WTC11 (cell line): ENCODE measurements around the gene RABGEF1. TPM values are rescaled to one million over a fixed set of nuclear protein-coding genes. Genes with fewer than 3 reads are reported as not detected.

Experiments used
- ATAC-seq: fragments of 200-7000 bp; cut with Tn5 transposase; 2 replicates; pipeline ENCODE4 v1.10.0; 2021; ENCODE audit warnings: mild to moderate bottlenecking, moderate library complexity
- CTCF ChIA-PET: fragments of 300-600 bp; sonication (Branson Sonifier 250); formaldehyde crosslinking; loops from one replicate; lab custom pipeline; 2021; ENCODE audit warnings: antibody characterized with exemption; lab: Charles Lee
- POLR2A ChIA-PET: fragments of 350-600 bp; sonication (Branson Sonifier 250); formaldehyde crosslinking; loops from one replicate; lab custom pipeline; 2021; ENCODE audit warnings: antibody characterized with exemption; lab: Charles Lee
- DNase-seq: peaks from one replicate; pipeline ENCODE4 v3.0.0; 2021; ENCODE audit warnings: low spot score
- H3K27ac Mint-ChIP-seq: 2 replicates; pipeline ENCODE4 v1.8.0; 2021; ENCODE audit warnings: mixed read lengths
- H3K27me3 Mint-ChIP-seq: 2 replicates; pipeline ENCODE4 v1.8.0; 2021; ENCODE audit warnings: low read depth, mild to moderate bottlenecking, moderate library complexity, mixed read lengths
- H3K36me3 Mint-ChIP-seq: 2 replicates; pipeline ENCODE4 v1.8.0; 2021; ENCODE audit warnings: mixed read lengths
- H3K4me1 Mint-ChIP-seq: 2 replicates; pipeline ENCODE4 v1.8.0; 2022; ENCODE audit warnings: mixed read lengths
- H3K4me3 Mint-ChIP-seq: 2 replicates; pipeline ENCODE4 v1.8.0; 2021; ENCODE audit warnings: mild to moderate bottlenecking, moderate library complexity, mixed read lengths
- H3K9me3 Mint-ChIP-seq: 2 replicates; pipeline ENCODE4 v1.8.0; 2021; ENCODE audit warnings: mixed read lengths
- ATF1 ChIP-seq: sonication (generic); formaldehyde crosslinking; IDR thresholded peaks from 2 replicates; pipeline ENCODE4 v1.8.1; 2023; ENCODE audit warnings: mild to moderate bottlenecking, moderate library complexity, missing genetic modification reagents
- TCF7 ChIP-seq: sonication (generic); formaldehyde crosslinking; IDR thresholded peaks from 2 replicates; pipeline ENCODE4 v1.8.0; 2022; ENCODE audit warnings: mild to moderate bottlenecking, low read depth, missing genetic modification reagents, moderate library complexity
- ZNF232 ChIP-seq: sonication (generic); formaldehyde crosslinking; IDR thresholded peaks from 2 replicates; pipeline ENCODE4 v1.8.0; 2022; ENCODE audit warnings: mild to moderate bottlenecking, missing genetic modification reagents
- total RNA-seq: library from RNA; stranded (reverse); gene quantifications from 3 replicates; pipeline ENCODE4 v1.2.3, GENCODE V29; 2021
- TF ChIP-seq, protein P1 (sequence below): sonication (generic); formaldehyde crosslinking; IDR thresholded peaks from 2 replicates; pipeline ENCODE4 v1.8.0; 2022; ENCODE audit warnings: mild to moderate bottlenecking, missing genetic modification reagents
- TF ChIP-seq, protein P2 (sequence below): sonication (generic); formaldehyde crosslinking; conservative IDR thresholded peaks from 2 replicates; pipeline ENCODE4 v1.8.1; 2023; ENCODE audit warnings: mild to moderate bottlenecking, low read depth, missing genetic modification reagents, moderate library complexity

Gene RABGEF1
- total RNA-seq, 1 experiment from 2014 or later, result 18.1 TPM

DNA sequence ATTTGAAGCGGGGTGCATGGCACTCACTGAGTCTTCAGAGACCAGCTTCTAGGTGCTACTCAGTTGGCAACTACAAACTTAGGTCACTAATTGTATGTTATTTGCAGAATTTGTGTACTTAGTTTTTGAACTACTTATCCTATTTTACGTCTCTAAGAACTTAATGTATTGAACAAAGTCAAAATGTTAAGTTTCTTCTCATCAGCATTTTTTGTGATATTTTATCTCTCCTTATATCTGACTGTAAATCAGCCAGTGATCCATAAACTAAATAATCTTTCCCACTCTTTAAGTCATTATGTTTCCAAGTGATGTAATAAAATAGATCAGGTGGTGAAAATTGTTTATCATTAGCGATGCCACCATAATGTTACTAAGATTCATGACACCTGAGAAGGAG lies 120.2 kb downstream of the RABGEF1 start:
- no peak for DNase-seq
- H3K36me3 Mint-ChIP-seq, result peaks cover 6% of the 10 kb centered on the region
- peaks cover 7% of the 10 kb centered on the region for H3K4me1 Mint-ChIP-seq
- TF ChIP-seq TCF7, result no peak
- no peak for TF ChIP-seq ZNF232 (CRISPR knock-in tag)
- TF ChIP-seq, protein P1, sequence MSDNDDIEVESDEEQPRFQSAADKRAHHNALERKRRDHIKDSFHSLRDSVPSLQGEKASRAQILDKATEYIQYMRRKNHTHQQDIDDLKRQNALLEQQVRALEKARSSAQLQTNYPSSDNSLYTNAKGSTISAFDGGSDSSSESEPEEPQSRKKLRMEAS, result no peak
- TF ChIP-seq, protein P2, sequence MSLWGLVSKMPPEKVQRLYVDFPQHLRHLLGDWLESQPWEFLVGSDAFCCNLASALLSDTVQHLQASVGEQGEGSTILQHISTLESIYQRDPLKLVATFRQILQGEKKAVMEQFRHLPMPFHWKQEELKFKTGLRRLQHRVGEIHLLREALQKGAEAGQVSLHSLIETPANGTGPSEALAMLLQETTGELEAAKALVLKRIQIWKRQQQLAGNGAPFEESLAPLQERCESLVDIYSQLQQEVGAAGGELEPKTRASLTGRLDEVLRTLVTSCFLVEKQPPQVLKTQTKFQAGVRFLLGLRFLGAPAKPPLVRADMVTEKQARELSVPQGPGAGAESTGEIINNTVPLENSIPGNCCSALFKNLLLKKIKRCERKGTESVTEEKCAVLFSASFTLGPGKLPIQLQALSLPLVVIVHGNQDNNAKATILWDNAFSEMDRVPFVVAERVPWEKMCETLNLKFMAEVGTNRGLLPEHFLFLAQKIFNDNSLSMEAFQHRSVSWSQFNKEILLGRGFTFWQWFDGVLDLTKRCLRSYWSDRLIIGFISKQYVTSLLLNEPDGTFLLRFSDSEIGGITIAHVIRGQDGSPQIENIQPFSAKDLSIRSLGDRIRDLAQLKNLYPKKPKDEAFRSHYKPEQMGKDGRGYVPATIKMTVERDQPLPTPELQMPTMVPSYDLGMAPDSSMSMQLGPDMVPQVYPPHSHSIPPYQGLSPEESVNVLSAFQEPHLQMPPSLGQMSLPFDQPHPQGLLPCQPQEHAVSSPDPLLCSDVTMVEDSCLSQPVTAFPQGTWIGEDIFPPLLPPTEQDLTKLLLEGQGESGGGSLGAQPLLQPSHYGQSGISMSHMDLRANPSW, result no peak
- no peak for TF ChIP-seq ATF1
- no peak overlapping the region; the same call in 1 of the 2 replicates for H3K27ac Mint-ChIP-seq
- no peaks in the 10 kb centered on the region for H3K27me3 Mint-ChIP-seq
- ChIA-PET POLR2A (interaction anchor here (0.6 kb wide), 1 partner anchor 385 kb away, joined by 3 read pairs; no protein-coding TSS in a partner anchor), CTCF (interaction anchor here (2.1 kb wide), 1 partner anchor 45 kb away, joined by 5 read pairs; no protein-coding TSS in a partner anchor)
- no peaks in the 10 kb centered on the region for H3K9me3 Mint-ChIP-seq
- no peak overlapping the region for H3K4me3 Mint-ChIP-seq
- no peak for ATAC-seq

Other genes with a start within 250 kb of the RABGEF1 start
- 10.5 to 11.6 TPM (median 10.8 TPM) in 3 replicates for gene KCTD7, start 111.9 kb upstream of the RABGEF1 start, total RNA-seq
- 56.9 to 60.4 TPM (median 59.1 TPM) in 3 replicates for gene TMEM248, start 180.5 kb downstream of the RABGEF1 start, total RNA-seq